Vagina (tissue), 2 donors: Measurements from ENCODE around the gene S100A2.

ENCODE experiments used
- POLR2AphosphoS5 ChIP-seq, 2 donors: sonication (generic); formaldehyde crosslinking; IDR thresholded peaks; one replicate each; pipeline ENCODE4 v1.9.0; 2017; ENCODE audit warnings: antibody characterized with exemption in 2 of 2, mild to moderate bottlenecking in 2 of 2, low read depth in 1 of 2; ENCODE audit not compliant: insufficient read depth in 1 of 2
- TF ChIP-seq, protein P1 (sequence below), 3 experiments: fragments of 450-650 bp in 2 of 3; fragments of 200-600 bp in 1 of 3; sonication (generic) in 1 of 3; IDR thresholded peaks; one replicate each; pipeline ENCODE4 v1.5.1; 2017 to 2019; ENCODE audit warnings: antibody characterized with exemption in 3 of 3, mild to moderate bottlenecking in 2 of 3, moderate library complexity in 2 of 3

- no peak for TF ChIP-seq POLR2AphosphoS5 (IDR thresholded peaks at IDR 0.05; ENCODE audit: insufficient read depth in 1 of 2, low read depth in 1 of 2)
- TF ChIP-seq, protein P1, sequence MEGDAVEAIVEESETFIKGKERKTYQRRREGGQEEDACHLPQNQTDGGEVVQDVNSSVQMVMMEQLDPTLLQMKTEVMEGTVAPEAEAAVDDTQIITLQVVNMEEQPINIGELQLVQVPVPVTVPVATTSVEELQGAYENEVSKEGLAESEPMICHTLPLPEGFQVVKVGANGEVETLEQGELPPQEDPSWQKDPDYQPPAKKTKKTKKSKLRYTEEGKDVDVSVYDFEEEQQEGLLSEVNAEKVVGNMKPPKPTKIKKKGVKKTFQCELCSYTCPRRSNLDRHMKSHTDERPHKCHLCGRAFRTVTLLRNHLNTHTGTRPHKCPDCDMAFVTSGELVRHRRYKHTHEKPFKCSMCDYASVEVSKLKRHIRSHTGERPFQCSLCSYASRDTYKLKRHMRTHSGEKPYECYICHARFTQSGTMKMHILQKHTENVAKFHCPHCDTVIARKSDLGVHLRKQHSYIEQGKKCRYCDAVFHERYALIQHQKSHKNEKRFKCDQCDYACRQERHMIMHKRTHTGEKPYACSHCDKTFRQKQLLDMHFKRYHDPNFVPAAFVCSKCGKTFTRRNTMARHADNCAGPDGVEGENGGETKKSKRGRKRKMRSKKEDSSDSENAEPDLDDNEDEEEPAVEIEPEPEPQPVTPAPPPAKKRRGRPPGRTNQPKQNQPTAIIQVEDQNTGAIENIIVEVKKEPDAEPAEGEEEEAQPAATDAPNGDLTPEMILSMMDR (IDR thresholded peaks at IDR 0.05) = no peak
These were observed 13.3 kb downstream of the S100A2 start for GRCh38 chr1:153552335-153552734.
